GM06990 (cell line): Measurements from ENCODE around the gene CCNL2.

Experiments
- DNase-seq: peaks from one replicate; pipeline ENCODE4 v3.0.0-alpha.2; 2011; ENCODE audit not compliant: insufficient read length; ENCODE audit errors: extremely low read depth
- H3K27me3 ChIP-seq: replicated peaks from 2 replicates; pipeline ENCODE4 v1.6.0; 2011; ENCODE audit warnings: low read length; ENCODE audit not compliant: control insufficient read depth, insufficient read depth
- H3K36me3 ChIP-seq: 2 replicates; pipeline ENCODE4 v1.5.1; 2011; ENCODE audit warnings: low read length; ENCODE audit not compliant: control insufficient read depth, insufficient read depth
- H3K4me3 ChIP-seq: replicated peaks from 2 replicates; pipeline ENCODE4 v1.5.1; 2011; ENCODE audit warnings: low read depth, mild to moderate bottlenecking, control low read depth, low read length
- CTCF ChIP-seq: IDR thresholded peaks from 2 replicates; pipeline ENCODE4 v1.5.1; 2011; ENCODE audit warnings: low read length, control low read depth, mild to moderate bottlenecking, inconsistent platforms; ENCODE audit not compliant: insufficient read depth, poor library complexity, severe bottlenecking

Gene CCNL2

GRCh38 chr1:1425753-1426495 is 26.8 kb upstream of the CCNL2 start:
- Histone ChIP-seq H3K36me3 (no peaks in the 10 kb centered on the region), H3K4me3 (no peak overlapping the region), H3K27me3 (no peaks in the 10 kb centered on the region)
- DNase-seq = no peak
- no peak for TF ChIP-seq CTCF

- TF ChIP-seq CTCF = no peak
- H3K4me3 ChIP-seq = no peak overlapping the region
- no peak for DNase-seq
Measured at GRCh38 chr1:1425426-1425752, 26.3 kb upstream of the CCNL2 start.

GRCh38 chr1:1424707-1425106 is 25.6 kb upstream of the CCNL2 start:
- no peak for TF ChIP-seq CTCF
- DNase-seq = no peak
- no peaks in the 10 kb centered on the region for H3K27me3 ChIP-seq
- no peaks in the 10 kb centered on the region for H3K36me3 ChIP-seq
- no peak overlapping the region for H3K4me3 ChIP-seq

More at GRCh38 chr1:1425426-1425752, 26.3 kb upstream of the CCNL2 start:
- Histone ChIP-seq H3K36me3 (no peaks in the 10 kb centered on the region), H3K27me3 (no peaks in the 10 kb centered on the region)

- Histone ChIP-seq H3K36me3 (no peaks in the 10 kb centered on the region), H3K4me3 (no peak overlapping the region), H3K27me3 (no peaks in the 10 kb centered on the region)
- DNase-seq = no peak
- TF ChIP-seq CTCF = no peak
Measured at GRCh38 chr1:1423245-1423597, 24.1 kb upstream of the CCNL2 start.

- Histone ChIP-seq H3K36me3 (no peaks in the 10 kb centered on the region), H3K4me3 (no peak overlapping the region), H3K27me3 (no peaks in the 10 kb centered on the region)
- TF ChIP-seq CTCF = no peak
- DNase-seq = no peak
Measured at GRCh38 chr1:1422465-1423244, 23.5 kb upstream of the CCNL2 start.
